Measurements from ENCODE around the gene MRAP2. TPM values are rescaled to one million over a fixed set of nuclear protein-coding genes. Genes with fewer than 3 reads are reported as not detected.

Gene MRAP2
- total RNA-seq, 1 experiment from 2014 or later: 0.38 TPM

DNA sequence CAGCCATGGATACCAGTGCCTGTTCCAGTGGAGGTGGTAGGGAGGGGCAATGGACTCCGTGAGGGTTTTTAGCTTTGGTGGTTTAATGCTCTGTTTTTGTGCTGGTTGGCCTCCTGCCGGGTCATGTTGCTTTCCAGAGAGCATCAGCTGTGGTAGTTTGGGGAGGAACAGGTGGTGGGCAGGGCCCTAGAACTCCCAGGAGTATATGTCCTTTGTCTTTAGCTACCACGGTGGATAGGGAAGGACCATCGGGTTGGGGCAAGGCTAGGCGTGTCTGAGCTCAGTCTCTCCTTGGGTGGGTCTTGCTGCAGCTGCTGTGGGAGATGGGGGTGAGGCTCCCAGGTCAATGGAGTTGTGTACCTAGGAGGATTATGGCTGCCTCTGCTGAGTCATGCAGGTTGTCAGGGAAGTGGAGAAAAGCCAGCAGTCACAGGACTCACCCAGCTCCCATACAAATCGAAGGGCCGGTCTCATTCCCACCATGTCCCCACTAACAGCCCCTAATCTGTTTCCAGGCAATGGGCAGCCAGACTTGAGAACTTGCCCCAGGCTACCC, 38.9 kb downstream of the MRAP2 start:
- Mint-ChIP-seq H3K4me3 (ENCODE audit: low read depth, unreplicated experiment) (no peak overlapping the region), H3K27ac (ENCODE audit: unreplicated experiment) (no peak overlapping the region), H3K27me3 (ENCODE audit: unreplicated experiment) (no peaks in the 10 kb centered on the region), H3K9me3 (ENCODE audit: low read depth, unreplicated experiment) (no peaks in the 10 kb centered on the region), H3K4me1 (ENCODE audit: low read depth, unreplicated experiment) (no peaks in the 10 kb centered on the region), H3K36me3 (ENCODE audit: insufficient read depth, unreplicated experiment) (no peaks in the 10 kb centered on the region)
- TF ChIP-seq CTCF (IDR thresholded peaks at IDR 0.05; ENCODE audit: unreplicated experiment): no peak
- no peak for DNase-seq
- CTCF ChIA-PET: no interaction called here
- BruUV-seq (replicated peaks): no TSS peak
- intact Hi-C loops (cut with micrococcal nuclease; ENCODE audit: unreplicated experiment): no loop called here

GRCh38 chr6:84074988-84075781, 41.6 kb downstream of the MRAP2 start:
- BruUV-seq (replicated peaks): no TSS peak
- no peaks in the 10 kb centered on the region for H3K27me3 Mint-ChIP-seq (ENCODE audit: unreplicated experiment)
- no peaks in the 10 kb centered on the region for H3K4me1 Mint-ChIP-seq (ENCODE audit: low read depth, unreplicated experiment)
- no peak for TF ChIP-seq CTCF (IDR thresholded peaks at IDR 0.05; ENCODE audit: unreplicated experiment)
- H3K9me3 Mint-ChIP-seq (ENCODE audit: low read depth, unreplicated experiment): no peaks in the 10 kb centered on the region
- no peak overlapping the region for H3K4me3 Mint-ChIP-seq (ENCODE audit: low read depth, unreplicated experiment)
- DNase-seq: no peak
- H3K36me3 Mint-ChIP-seq (ENCODE audit: insufficient read depth, unreplicated experiment): no peaks in the 10 kb centered on the region
- CTCF ChIA-PET: no interaction called here
- H3K27ac Mint-ChIP-seq (ENCODE audit: unreplicated experiment): no peak overlapping the region
- intact Hi-C loops (cut with micrococcal nuclease; ENCODE audit: unreplicated experiment): no loop called here

- no peak overlapping the region for H3K4me3 Mint-ChIP-seq (ENCODE audit: low read depth, unreplicated experiment)
- no peak for DNase-seq
- H3K9me3 Mint-ChIP-seq (ENCODE audit: low read depth, unreplicated experiment): no peaks in the 10 kb centered on the region
- no peaks in the 10 kb centered on the region for H3K27me3 Mint-ChIP-seq (ENCODE audit: unreplicated experiment)
- H3K4me1 Mint-ChIP-seq (ENCODE audit: low read depth, unreplicated experiment): no peaks in the 10 kb centered on the region
- CTCF ChIA-PET: no interaction called here
- TF ChIP-seq CTCF (IDR thresholded peaks at IDR 0.05; ENCODE audit: unreplicated experiment): no peak
- no TSS peak for BruUV-seq (replicated peaks)
- intact Hi-C loops (cut with micrococcal nuclease; ENCODE audit: unreplicated experiment): no loop called here
- H3K27ac Mint-ChIP-seq (ENCODE audit: unreplicated experiment): no peak overlapping the region
- H3K36me3 Mint-ChIP-seq (ENCODE audit: insufficient read depth, unreplicated experiment): no peaks in the 10 kb centered on the region
Observed at GRCh38 chr6:84077645-84078044, 44.1 kb downstream of the MRAP2 start.

DNA sequence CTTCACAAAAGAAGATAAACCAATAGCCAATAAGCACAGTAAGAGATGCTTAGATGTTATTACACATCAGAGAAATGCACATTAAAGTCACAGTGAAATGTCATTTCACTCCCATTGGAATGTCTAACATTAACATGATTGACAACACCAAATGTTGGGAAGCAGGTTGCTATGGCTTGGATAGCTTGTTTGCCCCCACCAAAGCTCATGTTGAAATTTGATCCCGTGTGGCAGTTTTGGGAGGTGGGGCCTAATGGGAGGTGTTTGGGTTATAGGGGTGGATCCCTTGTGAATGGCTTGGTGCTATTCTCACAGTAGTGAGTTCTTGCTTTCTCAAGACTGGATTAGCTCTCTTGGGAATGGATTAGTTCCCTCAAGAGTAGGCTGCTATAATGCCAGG, 44.8 kb downstream of the MRAP2 start:
- TF ChIP-seq CTCF (IDR thresholded peaks at IDR 0.05; ENCODE audit: unreplicated experiment): no peak
- CTCF ChIA-PET: no interaction called here
- no peak for DNase-seq
- H3K36me3 Mint-ChIP-seq (ENCODE audit: insufficient read depth, unreplicated experiment): no peaks in the 10 kb centered on the region
- H3K9me3 Mint-ChIP-seq (ENCODE audit: low read depth, unreplicated experiment): no peaks in the 10 kb centered on the region
- intact Hi-C loops (cut with micrococcal nuclease; ENCODE audit: unreplicated experiment): no loop called here
- no peak overlapping the region for H3K27ac Mint-ChIP-seq (ENCODE audit: unreplicated experiment)
- no TSS peak for BruUV-seq (replicated peaks)
- no peak overlapping the region for H3K4me3 Mint-ChIP-seq (ENCODE audit: low read depth, unreplicated experiment)
- no peaks in the 10 kb centered on the region for H3K4me1 Mint-ChIP-seq (ENCODE audit: low read depth, unreplicated experiment)
- no peaks in the 10 kb centered on the region for H3K27me3 Mint-ChIP-seq (ENCODE audit: unreplicated experiment)

All from Calu3 (cell line).